ENCODE data around the gene USP22.

USP22 gene

GRCh38 chr17:21019976-21020586 lies 22.7 kb downstream of the USP22 start:
- DNase-seq (ENCODE audit: low spot score): peak; percentile 82

GRCh38 chr17:21018894-21019293 lies 23.9 kb downstream of the USP22 start:
- no peak for DNase-seq (ENCODE audit: low spot score)

GRCh38 chr17:21017861-21018260 lies 24.9 kb downstream of the USP22 start:
- DNase-seq (ENCODE audit: low spot score): no peak

- no peak for DNase-seq (ENCODE audit: low spot score)
Measured at GRCh38 chr17:21017256-21017655, 25.6 kb downstream of the USP22 start.

GRCh38 chr17:21016826-21017225 lies 26.0 kb downstream of the USP22 start:
- DNase-seq (ENCODE audit: low spot score): no peak

GRCh38 chr17:21015564-21015963 lies 27.2 kb downstream of the USP22 start:
- no peak for DNase-seq (ENCODE audit: low spot score)

- no peak for DNase-seq (ENCODE audit: low spot score)
Measured at GRCh38 chr17:21014498-21014897, 28.3 kb downstream of the USP22 start.

GRCh38 chr17:21013983-21014382 lies 28.8 kb downstream of the USP22 start:
- no peak for DNase-seq (ENCODE audit: low spot score)

GRCh38 chr17:21012736-21013135 lies 30.1 kb downstream of the USP22 start:
- no peak for DNase-seq (ENCODE audit: low spot score)

GRCh38 chr17:21010705-21011596 lies 31.9 kb downstream of the USP22 start:
- DNase-seq (ENCODE audit: low spot score): no peak

- peak; percentile 20 for DNase-seq (ENCODE audit: low spot score)
Measured at GRCh38 chr17:21008992-21009671, 33.7 kb downstream of the USP22 start.

- DNase-seq (ENCODE audit: low spot score): peak; percentile 14
Measured at GRCh38 chr17:21008160-21008915, 34.5 kb downstream of the USP22 start.

- DNase-seq (ENCODE audit: low spot score): peak; percentile 17
Measured at GRCh38 chr17:21007646-21008045, 35.2 kb downstream of the USP22 start.

- DNase-seq (ENCODE audit: low spot score): no peak
Measured at GRCh38 chr17:21005803-21006202, 37.0 kb downstream of the USP22 start.

GRCh38 chr17:21005367-21005766 lies 37.4 kb downstream of the USP22 start:
- DNase-seq (ENCODE audit: low spot score): no peak

GRCh38 chr17:21004016-21004930 lies 38.5 kb downstream of the USP22 start:
- DNase-seq (ENCODE audit: low spot score): no peak

- no peak for DNase-seq (ENCODE audit: low spot score)
Measured at GRCh38 chr17:21003007-21003621, 39.7 kb downstream of the USP22 start.

GRCh38 chr17:21002309-21003006 lies 40.4 kb downstream of the USP22 start:
- no peak for DNase-seq (ENCODE audit: low spot score)

GRCh38 chr17:21001813-21002221 lies 41.0 kb downstream of the USP22 start:
- no peak for DNase-seq (ENCODE audit: low spot score)

Data from D341Med (cell line).